GM10248 (cell line): ENCODE results near the gene CAMTA2.

ENCODE experiments used
- CTCF ChIA-PET: fragments of 300-600 bp; sonication (Branson Sonifier 250); formaldehyde crosslinking; extraction: SDS; loops from one replicate; lab custom pipeline; 2021; ENCODE audit warnings: antibody characterized with exemption; lab: Yijun Ruan, JAX
- POLR2A ChIA-PET: fragments of 350-650 bp; sonication (Branson Sonifier 250); formaldehyde crosslinking; extraction: SDS; loops from one replicate; lab custom pipeline; 2020; ENCODE audit warnings: antibody characterized with exemption; lab: Yijun Ruan, JAX
- DNase-seq: peaks from one replicate; pipeline ENCODE4 v3.0.0; 2012; ENCODE audit errors: extremely low spot score
- TF ChIP-seq, protein P1 (sequence below): IDR thresholded peaks from 2 replicates; pipeline ENCODE4 v1.5.1; 2012; ENCODE audit warnings: mild to moderate bottlenecking, low read depth; ENCODE audit errors: extremely low read depth, missing control alignments, control extremely low read depth

CAMTA2 gene

DNA sequence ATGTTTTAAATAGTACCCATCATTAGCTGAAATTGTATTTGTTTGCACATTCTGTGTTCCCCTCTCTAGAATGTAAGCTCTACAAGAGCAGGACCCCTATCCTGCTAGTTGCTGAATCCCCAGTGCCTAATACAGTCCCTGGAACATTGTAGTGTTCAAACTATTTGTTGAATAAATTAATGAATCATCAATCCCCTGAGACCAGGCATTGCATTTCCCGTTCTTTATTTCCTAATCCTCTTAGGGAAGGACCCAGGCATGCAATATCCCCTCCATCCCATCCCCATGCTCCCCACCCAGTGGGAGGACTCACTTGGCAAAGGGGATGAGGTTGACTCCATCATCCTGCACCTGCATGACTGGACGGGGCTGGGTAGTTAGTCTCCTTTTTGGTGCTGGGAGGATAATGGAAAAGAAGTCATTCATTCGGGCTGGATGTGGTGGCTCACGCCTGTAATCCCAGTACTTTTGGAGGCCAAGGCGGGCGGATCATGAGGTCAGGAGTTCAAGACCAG, 6.7 kb upstream of the CAMTA2 start:
- DNase-seq, result no peak
- ChIA-PET CTCF (interaction anchor here (1.4 kb wide), 1 partner anchor 23 kb away, joined by 3 read pairs; no protein-coding TSS in a partner anchor), POLR2A (no interaction called here)
- TF ChIP-seq, protein P1, sequence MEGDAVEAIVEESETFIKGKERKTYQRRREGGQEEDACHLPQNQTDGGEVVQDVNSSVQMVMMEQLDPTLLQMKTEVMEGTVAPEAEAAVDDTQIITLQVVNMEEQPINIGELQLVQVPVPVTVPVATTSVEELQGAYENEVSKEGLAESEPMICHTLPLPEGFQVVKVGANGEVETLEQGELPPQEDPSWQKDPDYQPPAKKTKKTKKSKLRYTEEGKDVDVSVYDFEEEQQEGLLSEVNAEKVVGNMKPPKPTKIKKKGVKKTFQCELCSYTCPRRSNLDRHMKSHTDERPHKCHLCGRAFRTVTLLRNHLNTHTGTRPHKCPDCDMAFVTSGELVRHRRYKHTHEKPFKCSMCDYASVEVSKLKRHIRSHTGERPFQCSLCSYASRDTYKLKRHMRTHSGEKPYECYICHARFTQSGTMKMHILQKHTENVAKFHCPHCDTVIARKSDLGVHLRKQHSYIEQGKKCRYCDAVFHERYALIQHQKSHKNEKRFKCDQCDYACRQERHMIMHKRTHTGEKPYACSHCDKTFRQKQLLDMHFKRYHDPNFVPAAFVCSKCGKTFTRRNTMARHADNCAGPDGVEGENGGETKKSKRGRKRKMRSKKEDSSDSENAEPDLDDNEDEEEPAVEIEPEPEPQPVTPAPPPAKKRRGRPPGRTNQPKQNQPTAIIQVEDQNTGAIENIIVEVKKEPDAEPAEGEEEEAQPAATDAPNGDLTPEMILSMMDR, result no peak

DNA sequence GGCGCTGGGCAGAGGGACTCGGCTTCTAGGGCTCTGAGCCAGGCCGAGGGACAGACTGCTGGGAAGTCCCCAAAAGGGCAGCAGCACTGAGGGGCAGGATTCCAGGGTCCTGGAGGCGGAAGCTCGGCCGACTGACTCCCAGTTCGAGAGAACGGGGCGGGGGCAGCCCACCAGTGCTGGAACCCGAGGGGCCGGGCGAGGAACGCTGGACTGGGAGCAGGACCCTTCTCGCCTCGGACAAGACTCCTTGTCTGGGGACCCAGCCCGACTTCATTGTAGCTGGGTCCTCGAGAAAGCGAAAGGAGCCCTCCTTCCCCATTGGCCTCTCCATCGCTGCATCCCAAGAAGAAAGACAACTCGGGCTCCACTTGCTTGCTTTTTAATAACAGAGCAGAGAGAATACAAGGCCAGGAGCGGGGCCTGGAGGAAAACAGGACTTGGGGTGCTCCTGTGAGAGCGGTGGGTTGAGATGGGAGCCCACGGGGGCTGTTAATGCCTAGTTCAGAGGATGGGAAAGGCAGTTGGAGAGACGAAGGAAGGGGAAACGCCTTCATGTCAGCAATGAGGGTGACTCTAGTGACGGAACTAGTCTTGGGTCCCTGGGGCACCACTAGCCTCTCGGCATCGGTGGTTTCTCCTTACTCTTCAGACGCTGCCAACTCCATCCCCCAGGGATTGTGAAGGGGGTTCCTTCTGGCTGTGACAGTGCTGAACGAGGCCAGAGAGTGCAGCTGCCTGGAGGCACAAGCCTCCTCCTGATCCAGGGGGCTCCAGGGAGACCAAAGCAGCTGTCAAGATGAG, 492 bp upstream of the CAMTA2 start:
- TF ChIP-seq, protein P1, result no peak
- DNase-seq, result no peak
- POLR2A ChIA-PET, result interaction anchor here (0.6 to 0.9 kb wide), 2 partner anchors 10 to 12 kb away, joined by 3 read pairs; partner anchors contain the start of genes INCA1 and KIF1C

DNA sequence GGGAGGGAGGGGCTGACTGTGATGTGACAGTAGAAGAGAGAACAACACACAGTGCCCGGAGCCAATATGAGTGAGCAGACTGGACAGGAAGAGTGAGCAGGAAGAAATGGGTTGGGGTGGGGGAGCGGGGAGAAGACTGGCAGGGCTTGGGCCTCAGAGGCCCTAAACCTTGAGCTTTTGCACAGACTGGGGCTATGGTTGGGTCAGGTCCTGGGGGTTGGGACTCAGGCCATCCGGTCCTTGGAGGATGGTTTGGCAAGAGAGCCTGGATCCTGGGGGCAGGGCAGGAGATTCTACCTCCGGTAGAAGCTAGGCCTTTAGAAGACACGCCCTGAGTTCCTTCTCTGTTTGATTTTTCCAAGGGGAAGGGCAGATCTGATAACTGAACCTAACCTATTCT, 1.1 kb downstream of the CAMTA2 start:
- ChIA-PET CTCF (interaction anchor here (0.8 to 3.0 kb wide), 11 partner anchors 11 to 77 kb away, joined by 3 to 12 read pairs (median 4); partner anchors contain the start of genes ENO3, INCA1 and KIF1C), POLR2A (no interaction called here)
- DNase-seq, result no peak
- TF ChIP-seq, protein P1, result no peak

More for the DNA sequence above, 492 bp upstream of the CAMTA2 start:
- CTCF ChIA-PET, result interaction anchor here (0.6 to 4.6 kb wide), 16 partner anchors 8 to 79 kb away, joined by 3 to 22 read pairs (median 6); partner anchors contain the start of genes ENO3, INCA1, KIF1C and SPAG7

DNA sequence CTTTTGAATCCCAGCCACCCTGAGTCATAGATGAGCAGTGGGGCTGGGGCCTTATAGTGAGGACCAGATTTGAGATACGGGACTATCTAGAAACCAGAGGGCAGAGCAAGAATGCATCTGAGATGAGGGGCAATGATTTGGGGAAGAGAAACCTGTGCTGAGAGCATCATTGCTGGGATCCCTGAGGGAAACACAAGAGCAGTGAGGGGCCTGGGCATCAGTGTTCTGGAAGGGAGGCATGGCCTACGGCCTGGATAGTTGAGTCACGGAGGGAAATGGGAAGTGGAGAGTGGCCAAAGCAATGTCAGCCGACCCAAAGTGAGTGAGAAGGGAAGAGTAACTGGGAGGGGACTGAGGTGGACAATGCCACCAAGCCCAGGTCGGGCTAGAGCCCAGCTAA, 5.2 kb downstream of the CAMTA2 start:
- TF ChIP-seq, protein P1, result no peak
- ChIA-PET POLR2A (no interaction called here), CTCF (interaction anchor here (1.7 kb wide), 1 partner anchor 12 kb away, joined by 6 read pairs; no protein-coding TSS in a partner anchor)
- DNase-seq, result no peak

DNA sequence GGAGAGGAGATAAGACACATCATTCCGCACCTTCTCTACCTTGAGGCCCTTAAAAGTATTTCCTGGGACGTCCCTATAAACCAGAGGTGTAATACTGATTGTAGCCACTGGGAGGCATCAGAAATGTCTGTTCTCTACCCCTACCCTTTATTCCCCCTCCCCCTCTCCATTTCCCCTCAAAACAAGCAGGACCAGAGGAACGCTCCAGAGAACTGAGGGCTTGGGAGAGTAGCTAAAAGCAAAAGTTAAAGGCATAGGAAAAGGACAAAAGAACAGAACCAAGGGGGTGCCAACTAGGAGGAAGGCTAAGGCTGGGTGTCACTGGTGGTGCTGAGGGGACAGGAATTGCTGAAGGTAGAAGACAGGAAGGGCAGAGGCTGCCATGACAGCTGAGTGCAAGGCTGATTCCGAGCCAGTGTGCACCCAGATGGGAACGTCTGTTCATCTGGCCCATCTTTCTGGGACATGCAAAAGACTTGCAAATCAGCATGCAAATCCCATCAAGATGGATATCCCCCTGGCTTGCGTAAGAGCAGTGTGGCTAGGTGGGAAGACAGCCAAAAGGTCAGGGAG, 6.7 kb downstream of the CAMTA2 start:
- peak; percentile 69 for DNase-seq
- ChIA-PET POLR2A (no interaction called here), CTCF (interaction anchor here (0.6 to 4.7 kb wide), 12 partner anchors 9 to 87 kb away, joined by 3 to 47 read pairs (median 6); partner anchors contain the start of genes CHRNE, ENO3, PFN1 and SPAG7)
- TF ChIP-seq, protein P1, result peak; percentile 36

DNA sequence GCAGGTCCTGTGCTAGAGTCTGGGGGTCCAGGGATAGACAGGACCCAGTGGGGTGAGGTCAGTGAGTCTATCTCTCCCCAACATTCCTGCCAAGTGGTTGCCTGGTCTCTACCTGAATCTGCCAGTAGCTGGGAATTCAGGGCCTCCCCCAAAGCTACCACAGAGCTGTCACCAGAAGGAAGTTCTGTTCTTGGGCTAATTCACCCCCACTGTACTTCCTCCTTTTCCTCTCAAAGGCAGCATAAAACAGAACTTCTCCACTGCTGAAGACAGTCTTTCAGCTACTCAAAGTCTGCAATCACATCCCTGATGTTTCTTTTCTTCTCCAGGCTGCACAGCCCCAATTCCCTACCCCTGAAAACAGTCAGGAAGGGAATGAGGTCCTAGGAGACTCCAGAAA, 8.7 kb downstream of the CAMTA2 start:
- POLR2A ChIA-PET, result interaction anchor here (0.6 kb wide), 1 partner anchor 324 kb away, joined by 5 read pairs; no protein-coding TSS in a partner anchor
- TF ChIP-seq, protein P1, result no peak
- no peak for DNase-seq
- CTCF ChIA-PET, result interaction anchor here (0.9 to 4.7 kb wide), 4 partner anchors 9 to 84 kb away, joined by 3 to 47 read pairs (median 22); partner anchors contain the start of genes ENO3 and SPAG7
